Measurements from ENCODE around the gene ITGA2B. TPM values are rescaled to one million over a fixed set of nuclear protein-coding genes. Genes with fewer than 3 reads are reported as not detected.
A peak's percentile ranks its signal among the peaks of the same experiment; 100 is the strongest.

ITGA2B gene
- total and polyA plus RNA-seq, 2 of the 13 experiments (the other 11 are each of a cell fraction or from before 2014, with no cell fraction given): 0.38 to 1.1 TPM

DNA sequence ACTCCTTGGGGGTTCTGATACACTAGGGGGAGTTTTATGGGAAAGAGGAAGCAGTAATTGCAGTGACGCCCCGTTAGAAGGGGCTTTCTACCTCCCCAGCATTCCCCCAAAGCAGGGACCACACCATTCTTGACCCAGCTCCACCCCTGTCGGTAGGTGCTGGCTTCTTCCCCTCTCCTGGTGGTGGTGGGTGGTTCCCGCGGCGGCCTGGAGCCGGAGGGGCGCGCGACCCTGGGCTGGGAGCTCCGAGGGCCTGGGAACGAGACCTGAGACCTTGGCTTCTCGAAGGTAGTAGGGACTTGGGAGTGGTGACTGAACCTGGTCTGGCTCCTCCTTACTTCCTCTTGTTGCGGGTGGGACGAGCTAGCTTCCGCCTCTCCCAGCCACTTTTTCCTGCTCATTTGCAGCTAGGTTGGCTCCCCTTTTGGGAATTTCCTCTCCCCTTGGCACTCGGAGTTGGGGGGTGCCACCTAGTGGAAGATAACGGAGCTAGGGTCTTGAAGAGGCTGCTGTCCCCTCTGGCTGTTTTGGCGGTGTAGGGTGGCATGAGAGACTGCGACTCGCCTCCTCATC lies 43.9 kb downstream of the ITGA2B start (continued):
- TF ChIP-seq, protein P1, sequence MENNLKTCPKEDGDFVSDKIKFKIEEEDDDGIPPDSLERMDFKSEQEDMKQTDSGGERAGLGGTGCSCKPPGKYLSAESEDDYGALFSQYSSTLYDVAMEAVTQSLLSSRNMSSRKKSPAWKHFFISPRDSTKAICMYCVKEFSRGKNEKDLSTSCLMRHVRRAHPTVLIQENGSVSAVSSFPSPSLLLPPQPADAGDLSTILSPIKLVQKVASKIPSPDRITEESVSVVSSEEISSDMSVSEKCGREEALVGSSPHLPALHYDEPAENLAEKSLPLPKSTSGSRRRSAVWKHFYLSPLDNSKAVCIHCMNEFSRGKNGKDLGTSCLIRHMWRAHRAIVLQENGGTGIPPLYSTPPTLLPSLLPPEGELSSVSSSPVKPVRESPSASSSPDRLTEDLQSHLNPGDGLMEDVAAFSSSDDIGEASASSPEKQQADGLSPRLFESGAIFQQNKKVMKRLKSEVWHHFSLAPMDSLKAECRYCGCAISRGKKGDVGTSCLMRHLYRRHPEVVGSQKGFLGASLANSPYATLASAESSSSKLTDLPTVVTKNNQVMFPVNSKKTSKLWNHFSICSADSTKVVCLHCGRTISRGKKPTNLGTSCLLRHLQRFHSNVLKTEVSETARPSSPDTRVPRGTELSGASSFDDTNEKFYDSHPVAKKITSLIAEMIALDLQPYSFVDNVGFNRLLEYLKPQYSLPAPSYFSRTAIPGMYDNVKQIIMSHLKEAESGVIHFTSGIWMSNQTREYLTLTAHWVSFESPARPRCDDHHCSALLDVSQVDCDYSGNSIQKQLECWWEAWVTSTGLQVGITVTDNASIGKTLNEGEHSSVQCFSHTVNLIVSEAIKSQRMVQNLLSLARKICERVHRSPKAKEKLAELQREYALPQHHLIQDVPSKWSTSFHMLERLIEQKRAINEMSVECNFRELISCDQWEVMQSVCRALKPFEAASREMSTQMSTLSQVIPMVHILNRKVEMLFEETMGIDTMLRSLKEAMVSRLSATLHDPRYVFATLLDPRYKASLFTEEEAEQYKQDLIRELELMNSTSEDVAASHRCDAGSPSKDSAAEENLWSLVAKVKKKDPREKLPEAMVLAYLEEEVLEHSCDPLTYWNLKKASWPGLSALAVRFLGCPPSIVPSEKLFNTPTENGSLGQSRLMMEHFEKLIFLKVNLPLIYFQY (CRISPR knock-in tag; IDR thresholded peaks at IDR 0.05; ENCODE audit: borderline replicate concordance): no peak
- TF ChIP-seq HCFC1 (IDR thresholded peaks at IDR 0.05; ENCODE audit: low read depth, low read length): no peak
- TF ChIP-seq ZFYVE20 (CRISPR knock-in tag; IDR thresholded peaks at IDR 0.05; ENCODE audit: borderline replicate concordance, low read depth): no peak
- no peak; the same call in none of the 2 replicates for TF ChIP-seq NR2C2 (CRISPR knock-in tag; IDR thresholded peaks at IDR 0.05; ENCODE audit: borderline replicate concordance)
- TF ChIP-seq TP53 (CRISPR knock-in tag; conservative IDR thresholded peaks at IDR 0.05): no peak
- TF ChIP-seq, protein P2, sequence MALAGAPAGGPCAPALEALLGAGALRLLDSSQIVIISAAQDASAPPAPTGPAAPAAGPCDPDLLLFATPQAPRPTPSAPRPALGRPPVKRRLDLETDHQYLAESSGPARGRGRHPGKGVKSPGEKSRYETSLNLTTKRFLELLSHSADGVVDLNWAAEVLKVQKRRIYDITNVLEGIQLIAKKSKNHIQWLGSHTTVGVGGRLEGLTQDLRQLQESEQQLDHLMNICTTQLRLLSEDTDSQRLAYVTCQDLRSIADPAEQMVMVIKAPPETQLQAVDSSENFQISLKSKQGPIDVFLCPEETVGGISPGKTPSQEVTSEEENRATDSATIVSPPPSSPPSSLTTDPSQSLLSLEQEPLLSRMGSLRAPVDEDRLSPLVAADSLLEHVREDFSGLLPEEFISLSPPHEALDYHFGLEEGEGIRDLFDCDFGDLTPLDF (CRISPR knock-in tag; IDR thresholded peaks at IDR 0.05): no peak
- no peak for TF ChIP-seq ZNF766 (CRISPR knock-in tag; IDR thresholded peaks at IDR 0.05; ENCODE audit: borderline replicate concordance)
- no peak for TF ChIP-seq NONO (IDR thresholded peaks at IDR 0.05)
- peak; percentile 8; the same call in 1 of the 2 replicates for TF ChIP-seq NONO (CRISPR knock-in tag; conservative IDR thresholded peaks at IDR 0.05)
- TF ChIP-seq, protein P3, sequence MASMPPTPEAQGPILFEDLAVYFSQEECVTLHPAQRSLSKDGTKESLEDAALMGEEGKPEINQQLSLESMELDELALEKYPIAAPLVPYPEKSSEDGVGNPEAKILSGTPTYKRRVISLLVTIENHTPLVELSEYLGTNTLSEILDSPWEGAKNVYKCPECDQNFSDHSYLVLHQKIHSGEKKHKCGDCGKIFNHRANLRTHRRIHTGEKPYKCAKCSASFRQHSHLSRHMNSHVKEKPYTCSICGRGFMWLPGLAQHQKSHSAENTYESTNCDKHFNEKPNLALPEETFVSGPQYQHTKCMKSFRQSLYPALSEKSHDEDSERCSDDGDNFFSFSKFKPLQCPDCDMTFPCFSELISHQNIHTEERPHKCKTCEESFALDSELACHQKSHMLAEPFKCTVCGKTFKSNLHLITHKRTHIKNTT (CRISPR knock-in tag; IDR thresholded peaks at IDR 0.05): no peak
- no peak for TF ChIP-seq TIGD3 (CRISPR knock-in tag; IDR thresholded peaks at IDR 0.05; ENCODE audit: borderline replicate concordance)
- TF ChIP-seq HOXA3 (CRISPR knock-in tag; IDR thresholded peaks at IDR 0.05): no peak
- TF ChIP-seq SNAPC5 (CRISPR knock-in tag; IDR thresholded peaks at IDR 0.05; ENCODE audit: borderline replicate concordance): no peak
- TF ChIP-seq ZNF773 (CRISPR knock-in tag; IDR thresholded peaks at IDR 0.05; ENCODE audit: borderline replicate concordance): no peak
- TF ChIP-seq, protein P4, sequence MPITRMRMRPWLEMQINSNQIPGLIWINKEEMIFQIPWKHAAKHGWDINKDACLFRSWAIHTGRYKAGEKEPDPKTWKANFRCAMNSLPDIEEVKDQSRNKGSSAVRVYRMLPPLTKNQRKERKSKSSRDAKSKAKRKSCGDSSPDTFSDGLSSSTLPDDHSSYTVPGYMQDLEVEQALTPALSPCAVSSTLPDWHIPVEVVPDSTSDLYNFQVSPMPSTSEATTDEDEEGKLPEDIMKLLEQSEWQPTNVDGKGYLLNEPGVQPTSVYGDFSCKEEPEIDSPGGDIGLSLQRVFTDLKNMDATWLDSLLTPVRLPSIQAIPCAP (CRISPR knock-in tag; IDR thresholded peaks at IDR 0.05; ENCODE audit: low read depth): no peak
- TF ChIP-seq ZNF292 (CRISPR knock-in tag; IDR thresholded peaks at IDR 0.05; ENCODE audit: borderline replicate concordance, low read depth): no peak
- peak; percentile 51; the same call in 1 of the 2 replicates for TF ChIP-seq HES4 (CRISPR knock-in tag; IDR thresholded peaks at IDR 0.05; ENCODE audit: borderline replicate concordance)
- TF ChIP-seq KLF13 (CRISPR knock-in tag; IDR thresholded peaks at IDR 0.05): 0 out of 2 replicates have a peak, but pooled peaks have one; percentile 63
